NCI-H2171 (cell line): ENCODE measurements around the gene MITF.

Source experiments
- DNase-seq: peaks from one replicate; lab custom pipeline; 2025; lab: John Stamatoyannopoulos, UW

MITF gene, protein sequence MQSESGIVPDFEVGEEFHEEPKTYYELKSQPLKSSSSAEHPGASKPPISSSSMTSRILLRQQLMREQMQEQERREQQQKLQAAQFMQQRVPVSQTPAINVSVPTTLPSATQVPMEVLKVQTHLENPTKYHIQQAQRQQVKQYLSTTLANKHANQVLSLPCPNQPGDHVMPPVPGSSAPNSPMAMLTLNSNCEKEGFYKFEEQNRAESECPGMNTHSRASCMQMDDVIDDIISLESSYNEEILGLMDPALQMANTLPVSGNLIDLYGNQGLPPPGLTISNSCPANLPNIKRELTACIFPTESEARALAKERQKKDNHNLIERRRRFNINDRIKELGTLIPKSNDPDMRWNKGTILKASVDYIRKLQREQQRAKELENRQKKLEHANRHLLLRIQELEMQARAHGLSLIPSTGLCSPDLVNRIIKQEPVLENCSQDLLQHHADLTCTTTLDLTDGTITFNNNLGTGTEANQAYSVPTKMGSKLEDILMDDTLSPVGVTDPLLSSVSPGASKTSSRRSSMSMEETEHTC

DNA sequence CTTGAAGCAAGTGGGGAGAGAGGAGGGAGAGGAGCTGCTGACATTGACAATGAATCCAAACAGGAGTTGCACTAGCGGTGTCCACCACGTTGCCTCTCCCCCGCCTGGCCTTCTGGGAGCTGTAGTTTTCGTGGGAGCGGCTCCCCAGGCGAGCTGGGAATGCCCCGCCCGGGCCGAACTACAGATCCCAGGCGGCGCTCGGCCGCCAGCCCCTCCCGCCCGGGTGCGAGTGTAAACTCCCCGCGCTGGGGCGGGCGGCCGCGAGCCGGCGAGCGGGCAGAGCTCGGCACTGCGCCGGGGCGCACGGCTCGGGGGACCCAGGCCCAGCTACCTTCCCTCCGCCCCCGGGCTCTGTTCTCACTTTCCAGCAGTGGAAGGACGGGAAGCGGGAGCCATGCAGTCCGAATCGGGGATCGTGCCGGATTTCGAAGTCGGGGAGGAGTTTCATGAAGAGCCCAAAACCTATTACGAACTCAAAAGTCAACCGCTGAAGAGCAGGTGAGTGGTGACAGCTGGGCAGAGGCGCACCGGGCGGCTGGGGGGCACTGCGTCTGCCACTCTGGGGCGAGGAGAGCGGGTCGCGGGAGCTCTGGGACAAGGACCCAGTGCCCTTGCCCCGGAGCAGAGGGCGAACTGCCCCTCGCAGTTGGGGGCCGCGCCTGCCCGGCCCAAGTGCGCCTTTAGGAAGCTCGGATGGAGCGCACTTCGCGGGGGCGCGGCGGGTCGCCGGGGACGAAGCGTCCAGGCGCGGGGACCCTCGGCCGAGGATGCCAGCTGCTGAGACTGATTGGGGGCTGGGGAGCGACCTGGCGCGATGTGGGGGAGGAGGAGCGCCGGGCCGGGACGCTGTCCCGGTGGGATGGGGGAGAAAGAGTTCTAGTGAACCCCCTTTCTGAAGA, at the start of gene MITF:
Gene MITF (plus strand): TSS at position 261 of the 899 bp plus-strand sequence. CDS start 134 bp downstream, at position 395.
- peak; percentile 73 for DNase-seq

DNA sequence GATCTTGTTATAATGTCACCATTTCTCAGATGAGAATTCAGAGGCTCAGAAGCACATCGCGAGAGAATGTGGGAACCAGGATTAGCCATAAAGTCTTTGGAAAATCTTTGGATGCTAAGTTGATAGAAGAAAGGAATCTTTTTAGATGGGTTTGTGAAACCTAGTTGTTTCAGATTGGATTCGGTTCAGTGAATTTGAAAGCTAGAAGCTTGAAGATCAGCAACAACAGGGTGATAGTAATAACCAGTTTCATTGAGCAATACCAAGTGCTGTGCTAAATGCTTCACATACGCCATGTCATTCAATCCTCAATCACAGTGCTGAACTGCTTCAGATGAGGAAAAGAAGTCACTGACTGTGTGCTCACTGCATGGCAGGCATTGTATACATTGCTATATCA, 47.4 kb upstream of the MITF start:
- no peak for DNase-seq

DNA sequence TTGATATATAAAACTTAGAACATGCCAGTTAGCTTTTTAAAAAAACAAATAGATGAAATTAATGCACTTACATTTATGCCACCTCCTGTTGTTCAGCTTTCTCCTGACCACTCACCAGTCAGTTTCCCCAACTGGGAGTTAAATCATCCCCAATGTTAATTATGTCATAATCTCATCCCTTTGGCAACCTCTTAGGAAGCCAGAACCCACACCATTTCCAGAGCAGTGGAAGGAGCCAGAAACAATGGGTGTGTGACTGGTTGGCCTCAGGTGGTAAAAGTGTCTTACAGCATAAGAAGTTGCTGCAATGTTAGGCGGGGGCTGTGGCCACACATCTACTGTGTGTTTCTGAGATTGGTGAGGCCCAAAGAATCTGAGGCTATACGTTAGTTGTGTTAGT, 46.5 kb upstream of the MITF start:
- DNase-seq = no peak

DNA sequence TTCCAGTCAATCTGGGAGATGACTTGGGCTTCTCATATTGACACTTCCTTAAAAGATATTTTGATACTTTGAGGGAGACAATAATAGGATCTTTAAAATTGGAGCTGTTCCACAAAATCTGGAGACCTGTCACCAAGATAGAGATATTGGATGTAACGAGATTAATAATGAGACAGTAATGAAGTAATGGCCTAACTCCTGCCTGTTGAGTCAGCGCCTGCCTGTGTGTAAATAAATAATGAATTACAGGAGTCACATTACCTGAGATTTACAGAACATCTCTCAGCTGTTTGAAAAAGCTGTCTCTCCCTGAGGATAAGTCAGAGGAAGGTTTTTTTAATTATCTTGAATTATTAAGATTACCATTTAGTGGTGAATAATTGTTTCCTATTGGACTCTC, 43.8 kb upstream of the MITF start:
- DNase-seq = no peak

DNA sequence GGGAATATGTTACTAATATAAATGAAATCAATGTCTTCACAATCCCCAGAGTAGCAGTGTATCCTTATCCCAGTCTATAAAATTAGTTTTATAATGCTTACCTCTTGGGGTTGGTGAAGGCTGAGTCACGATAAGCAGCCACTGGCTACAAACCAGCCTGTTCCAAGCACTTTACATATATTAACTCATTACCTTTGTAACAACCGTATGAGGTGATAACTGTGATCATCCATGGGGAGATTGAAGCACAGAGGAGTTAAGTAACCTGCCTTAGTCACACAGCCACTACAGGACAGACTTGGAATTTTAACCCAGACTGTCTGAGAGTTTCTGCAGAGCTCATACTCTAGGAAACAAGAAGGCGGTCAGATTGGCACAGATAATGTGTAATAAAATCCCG, 43.3 kb upstream of the MITF start:
- DNase-seq = no peak

DNA sequence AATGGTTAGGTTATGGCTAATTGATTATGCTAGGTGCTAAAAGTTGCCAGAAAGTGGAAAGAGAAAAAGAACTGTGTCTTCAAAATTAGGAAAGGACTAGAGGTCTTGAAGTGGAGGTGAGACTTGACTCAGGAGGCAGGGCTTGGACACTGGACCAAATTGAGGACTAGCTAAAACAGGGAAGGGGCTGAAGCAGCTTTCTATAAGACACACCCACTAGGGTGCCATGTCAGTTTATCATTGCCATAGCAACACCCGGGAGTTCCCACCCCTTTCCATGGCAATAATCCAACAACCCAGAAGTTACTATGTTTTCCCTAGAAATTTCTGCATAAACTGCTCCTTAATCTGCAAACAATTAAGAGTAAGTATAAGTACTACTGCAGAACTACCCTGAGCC, 42.9 kb upstream of the MITF start:
- DNase-seq = no peak

DNA sequence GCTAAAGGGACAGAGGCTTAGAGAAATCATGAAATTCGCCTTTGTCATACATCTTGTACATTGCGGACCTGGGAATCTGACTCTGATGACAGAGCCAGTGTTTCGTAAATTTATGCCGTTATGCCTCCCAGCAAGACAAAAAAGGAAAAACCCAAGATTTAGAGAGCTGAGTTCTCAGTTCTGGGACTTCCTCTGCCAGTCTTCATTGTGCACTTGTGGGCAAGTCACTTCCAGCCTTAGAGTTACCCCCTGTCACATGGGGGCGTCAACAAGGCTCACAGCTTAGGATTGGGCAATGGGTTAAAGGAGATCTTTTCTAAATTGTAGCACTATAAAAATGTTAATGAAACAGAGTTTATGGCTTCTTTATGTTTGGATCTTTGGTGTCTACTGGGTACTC, 41.9 kb upstream of the MITF start:
- DNase-seq = no peak

DNA sequence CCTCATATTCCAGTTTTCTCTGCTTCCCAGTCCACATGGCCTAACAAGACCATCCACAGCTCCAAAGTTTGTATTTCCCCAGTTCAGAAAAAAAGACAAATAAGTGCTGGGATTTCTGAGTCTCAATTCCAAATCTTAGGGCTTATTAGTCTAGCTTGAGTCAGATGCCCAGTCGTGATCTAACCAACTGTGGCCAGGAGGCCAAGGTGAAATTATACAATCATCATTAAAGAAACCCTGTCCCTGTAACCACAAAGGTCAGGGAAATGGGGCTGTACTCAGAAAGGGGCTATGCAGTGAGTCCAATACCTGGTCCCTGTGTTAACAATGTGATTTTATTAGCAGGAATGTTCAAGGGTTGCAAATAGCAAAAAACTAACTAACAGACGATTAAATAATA, 40.5 kb upstream of the MITF start:
- DNase-seq = no peak

DNA sequence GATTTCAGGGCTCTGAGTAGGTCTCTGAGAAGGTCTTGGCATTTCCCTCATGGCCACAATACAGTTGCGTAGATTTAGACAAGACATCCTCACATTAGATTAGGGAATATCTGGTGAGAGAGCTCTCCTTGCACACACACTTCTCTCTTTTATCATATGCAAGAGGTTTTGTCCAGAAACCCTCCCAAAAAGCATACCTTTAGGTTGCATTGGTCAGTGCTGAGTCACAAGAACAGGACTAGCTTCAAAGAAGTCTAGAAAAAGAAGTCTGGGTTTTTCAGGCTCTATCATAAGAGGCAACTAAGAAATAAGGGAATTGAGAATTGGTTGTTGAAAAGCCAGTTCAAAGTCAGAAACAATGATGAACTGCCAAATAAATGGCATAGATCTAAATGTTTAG, 40.1 kb upstream of the MITF start:
- DNase-seq = no peak

DNA sequence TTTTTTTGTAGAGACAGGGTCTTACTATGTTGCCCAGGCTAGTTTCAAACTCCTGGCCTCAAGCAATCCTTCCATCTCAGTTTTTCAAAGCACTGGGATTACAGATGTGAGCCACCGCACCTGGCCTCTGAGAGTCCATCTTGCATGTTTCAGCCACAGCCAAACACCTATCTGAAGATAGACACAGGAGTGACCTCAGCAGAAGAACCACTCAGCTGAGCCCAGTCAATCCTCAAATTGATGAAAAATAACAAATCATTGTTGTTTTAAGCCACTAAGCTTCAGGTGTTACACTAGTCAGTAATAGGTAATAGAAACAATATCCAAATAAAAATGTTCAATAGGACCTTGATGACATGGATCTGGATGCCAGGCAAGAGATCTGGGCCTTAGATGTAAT, 38.3 kb upstream of the MITF start:
- DNase-seq = no peak

DNA sequence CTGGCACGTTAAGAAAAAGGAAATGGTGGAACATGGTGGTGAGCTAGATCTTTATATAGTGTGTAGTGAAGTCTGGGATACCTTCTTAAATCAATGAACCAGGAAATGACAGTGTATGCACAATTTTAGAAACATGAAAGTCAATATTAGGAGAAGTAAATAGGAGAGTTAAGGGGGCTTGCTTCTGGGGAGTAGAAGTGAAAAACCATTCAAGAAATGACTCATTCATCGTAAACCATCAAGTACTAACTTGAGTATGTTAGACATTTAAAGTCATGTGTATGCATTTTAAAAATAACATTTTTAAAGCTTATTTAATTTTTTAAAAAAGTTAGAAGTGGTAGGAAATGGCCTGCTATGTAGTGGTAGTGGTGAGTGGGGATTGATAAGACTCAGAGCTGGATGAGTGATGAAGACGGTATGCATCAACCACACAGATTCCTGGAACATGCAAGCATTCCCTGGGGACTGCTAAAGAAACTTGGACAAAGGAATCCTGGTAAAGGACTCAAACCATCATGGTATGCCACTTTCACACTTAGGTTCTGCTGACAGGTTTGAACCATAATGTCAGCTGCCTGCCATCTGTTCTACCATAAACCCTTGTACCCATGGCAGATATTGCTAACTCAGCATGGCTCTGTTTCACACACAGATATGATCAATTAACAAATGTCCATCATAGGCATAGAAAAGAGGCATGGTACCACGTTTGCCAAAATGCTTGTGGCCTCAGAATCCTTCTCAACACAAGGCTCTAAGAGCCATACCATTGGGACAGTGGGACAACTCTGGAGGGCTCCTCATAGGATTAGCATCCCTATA, 28.9 kb upstream of the MITF start:
- no peak for DNase-seq

DNA sequence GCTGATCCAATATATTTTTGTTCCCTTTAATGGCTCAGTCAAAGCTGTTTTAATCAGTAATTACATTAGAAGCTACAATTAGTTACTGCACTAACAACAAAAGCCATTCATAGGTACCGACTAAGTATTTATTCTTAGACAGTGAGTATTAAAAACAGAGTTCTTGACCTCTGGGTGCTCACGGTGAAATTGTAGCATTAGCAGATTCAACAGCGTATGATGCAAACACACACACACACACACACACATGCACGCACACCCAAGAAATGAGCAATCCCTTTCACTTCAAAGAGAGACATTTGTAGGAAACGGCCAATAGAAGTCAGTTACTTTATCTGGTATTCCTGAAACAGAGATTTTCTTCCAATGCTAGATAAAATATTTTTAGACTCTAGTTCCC, 27.0 kb upstream of the MITF start:
- DNase-seq = no peak

DNA sequence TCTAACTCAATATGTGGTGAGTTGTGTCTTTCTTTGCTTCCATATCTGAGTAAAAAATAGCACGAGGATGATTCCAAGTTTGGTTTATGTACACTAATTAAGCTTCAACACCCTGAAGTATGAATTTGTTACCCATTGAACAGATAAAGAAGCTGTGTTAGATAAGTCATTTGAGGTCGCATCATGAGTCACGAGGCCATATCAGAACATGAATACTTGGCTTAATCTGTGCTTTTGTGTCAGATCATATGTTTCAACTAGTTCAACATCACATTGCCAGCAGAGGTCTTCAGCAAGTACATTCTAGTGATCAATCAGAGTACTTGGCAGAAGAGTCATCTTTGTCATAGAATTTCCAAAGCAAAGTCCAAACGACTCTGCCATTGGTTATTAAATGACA, 26.3 kb upstream of the MITF start:
- DNase-seq = no peak

DNA sequence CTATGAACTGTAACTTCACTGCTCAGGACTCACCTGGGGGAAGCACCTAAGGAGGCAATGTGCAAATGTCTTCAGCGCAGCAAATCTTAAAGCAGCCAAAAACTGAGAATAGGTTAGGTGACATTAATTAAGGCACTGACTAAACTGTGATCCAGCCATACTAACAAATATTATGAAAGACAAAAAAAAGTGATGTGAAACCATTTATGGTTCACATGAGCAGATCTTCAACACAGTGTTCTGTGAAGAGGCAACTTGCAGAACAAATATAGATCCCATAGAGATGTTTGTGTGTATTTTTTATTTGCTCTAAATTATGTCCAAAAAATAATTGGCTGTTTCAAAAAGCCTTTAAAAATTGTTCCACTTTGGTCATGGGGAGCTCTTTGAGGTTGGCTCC, 24.1 kb upstream of the MITF start:
- no peak for DNase-seq

DNA sequence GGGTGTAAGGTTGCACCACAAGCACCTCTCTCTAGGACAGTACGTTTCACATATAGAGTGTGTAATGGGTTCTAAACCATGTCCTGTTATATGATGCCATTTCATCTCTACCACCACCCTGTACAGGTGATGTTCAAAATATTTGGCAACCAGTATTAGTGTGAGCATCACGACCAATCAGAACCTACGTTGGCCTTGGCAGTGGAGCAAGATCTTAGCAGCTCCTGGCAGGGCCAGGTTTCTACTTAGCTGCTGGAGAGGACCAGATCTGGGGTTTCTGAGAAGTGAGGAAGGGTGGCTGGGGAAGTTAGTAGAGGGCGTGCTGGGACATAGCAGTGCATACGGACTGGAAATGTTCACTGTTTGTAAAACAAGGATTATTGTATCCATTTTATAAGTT, 23.1 kb upstream of the MITF start:
- DNase-seq = no peak

DNA sequence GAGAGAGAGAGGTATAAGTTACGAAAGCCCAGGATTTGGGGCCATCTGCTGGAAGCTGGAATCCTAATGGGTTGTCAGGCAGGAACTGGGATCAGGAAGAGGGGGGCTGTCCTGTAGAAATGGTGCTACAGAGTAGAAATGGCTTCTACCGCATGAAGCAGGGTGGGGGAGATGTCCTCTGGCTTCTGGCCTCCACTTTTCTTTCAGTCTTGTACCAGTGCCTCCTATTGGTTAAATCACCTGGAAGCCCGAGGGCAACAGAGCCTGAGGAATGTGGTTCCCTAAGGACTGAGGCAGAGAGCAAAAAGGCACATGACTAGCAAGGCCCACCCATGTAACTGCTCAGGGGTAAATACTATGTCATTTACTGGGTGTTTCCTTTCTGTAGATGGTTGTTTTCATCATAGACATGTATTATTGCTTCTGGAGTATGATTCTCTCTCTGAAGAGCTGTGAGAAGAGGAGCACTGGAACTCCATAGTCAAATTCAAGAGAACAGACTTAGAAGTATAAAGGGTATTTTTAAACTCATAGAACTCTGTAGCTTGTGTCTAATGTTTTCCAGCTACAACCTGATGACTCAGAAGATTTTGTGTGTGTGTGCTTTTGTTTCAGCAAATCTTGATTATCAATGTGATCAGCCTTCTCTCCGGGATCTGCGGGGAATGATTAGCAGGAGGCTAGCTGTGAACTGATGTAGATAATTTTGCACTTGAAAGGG, 20.2 kb upstream of the MITF start:
- DNase-seq = no peak

DNA sequence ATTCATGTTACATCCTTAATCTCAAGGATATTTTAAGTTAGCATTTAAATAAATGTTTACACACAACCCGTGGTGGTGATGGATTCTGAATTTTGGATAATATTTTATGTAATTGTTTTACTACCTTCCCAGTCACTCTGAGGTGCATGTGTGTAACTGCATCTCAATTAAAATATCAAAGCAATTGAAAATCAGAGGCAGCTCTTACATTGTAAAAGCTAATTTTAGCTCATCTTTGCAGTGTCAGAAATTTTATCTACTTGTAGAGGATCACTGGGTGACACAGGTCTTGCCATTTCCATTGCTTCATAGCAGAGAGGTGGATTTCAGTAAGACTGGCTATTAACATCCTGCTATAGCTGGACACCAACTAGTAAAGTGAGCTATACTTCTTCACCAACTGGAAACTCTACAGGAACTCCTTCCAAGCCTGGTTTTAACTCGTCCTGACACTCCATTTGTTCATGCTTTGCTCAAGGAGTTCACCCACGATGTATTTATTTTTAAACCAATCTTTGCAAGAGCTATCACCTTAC, 19.6 kb upstream of the MITF start:
- no peak for DNase-seq

DNA sequence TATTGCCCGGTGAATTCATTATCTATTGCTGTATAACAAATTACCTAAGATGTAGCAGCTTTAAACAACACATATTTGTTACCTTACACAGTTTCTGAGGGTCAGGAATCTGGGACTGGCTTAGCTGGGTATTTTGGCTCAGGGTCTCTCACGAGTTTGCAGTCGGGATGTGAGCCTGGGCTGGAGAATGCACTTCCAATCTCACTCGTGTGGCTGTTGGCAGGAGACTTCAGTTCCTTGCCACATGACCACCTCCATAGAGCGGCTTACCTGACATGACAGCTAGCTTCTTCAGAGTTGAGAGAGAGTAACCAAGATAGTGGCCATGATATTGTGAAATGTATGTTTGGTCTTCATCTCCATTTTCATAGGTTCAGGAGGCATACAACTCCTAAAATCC, 18.4 kb upstream of the MITF start:
- no peak for DNase-seq

DNA sequence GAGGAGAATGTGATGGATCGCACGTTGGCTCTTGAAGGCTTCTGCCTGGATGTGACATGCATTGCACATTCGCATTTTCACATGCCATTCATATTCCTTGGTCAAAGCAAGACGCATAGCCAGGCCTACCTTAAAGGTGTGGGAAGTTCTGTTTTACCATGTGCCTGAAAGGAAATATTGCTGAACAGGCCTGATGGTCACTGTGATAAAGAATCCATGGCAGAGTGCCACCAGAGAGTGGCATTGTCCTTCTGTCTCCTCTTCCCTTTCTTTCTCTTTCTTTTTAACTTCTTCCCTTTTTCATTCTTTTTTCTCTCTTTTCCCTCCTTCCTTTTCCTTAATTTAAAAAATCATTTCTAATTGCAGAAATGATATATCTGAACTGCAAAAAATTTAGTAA, 15.9 kb upstream of the MITF start:
- DNase-seq = no peak

DNA sequence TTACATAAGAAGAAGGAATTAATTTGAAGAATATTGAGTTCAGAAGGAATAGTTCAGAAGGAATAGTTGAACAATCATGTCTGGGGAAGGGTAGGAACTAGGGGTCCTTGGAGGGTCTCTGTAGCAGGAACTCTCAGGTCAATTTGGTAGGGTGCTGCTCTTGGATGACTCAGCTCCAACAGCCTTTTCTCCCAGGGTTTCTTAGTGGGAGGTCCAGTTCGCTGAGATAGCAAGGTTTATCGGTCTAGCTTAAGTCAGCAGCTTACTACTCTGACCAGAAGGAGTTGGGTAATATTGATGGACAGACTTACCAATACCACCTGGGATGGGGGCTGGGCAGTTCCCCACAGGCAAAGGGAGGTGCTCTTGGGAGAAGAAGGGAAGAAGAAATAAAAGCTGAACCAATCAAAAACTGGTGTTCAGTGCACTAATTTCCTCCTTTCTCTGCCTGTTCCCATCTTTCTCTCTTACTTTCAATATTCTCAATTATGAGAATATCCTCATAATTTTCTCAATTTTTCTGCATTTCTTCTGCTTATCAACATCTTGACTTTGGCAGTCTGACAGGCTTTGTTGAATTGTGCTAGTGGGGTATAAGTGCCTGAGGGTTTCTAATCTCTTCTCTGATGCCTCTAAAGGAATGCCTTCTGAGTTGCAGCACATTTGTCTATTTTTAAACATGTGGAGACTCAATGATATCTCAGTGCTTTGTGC, 14.4 kb upstream of the MITF start:
- DNase-seq = no peak
